HEK293 (cell line): ENCODE measurements around the gene BMF.

Source experiments
- CTCF ChIA-PET: fragments of 350-600 bp; formaldehyde crosslinking; extraction: SDS; loops from one replicate; lab custom pipeline; 2021; ENCODE audit warnings: antibody characterized with exemption; lab: Yijun Ruan, JAX
- POLR2A ChIA-PET: fragments of 300-600 bp; formaldehyde crosslinking; extraction: SDS; loops from one replicate; lab custom pipeline; 2020; ENCODE audit warnings: antibody characterized with exemption, inconsistent platforms; lab: Yijun Ruan, JAX
- H3K27ac ChIP-seq: fragments of 200-500 bp; sonication (Bioruptor generic); 2 replicates; pipeline ENCODE4 v1.5.1; 2014; ENCODE audit warnings: low read depth, low read length, control low read depth, inconsistent platforms; ENCODE audit errors: extremely low read depth
- H3K36me3 ChIP-seq, 2 experiments: fragments of 200-500 bp in 1 of 2; sonication (Bioruptor generic) in 1 of 2; 1 replicate in 1 of 2; 2 replicates in 1 of 2; pipeline ENCODE4 v1.5.1; 2014 to 2017; ENCODE audit warnings: inconsistent platforms in 2 of 2, low read length in 2 of 2; ENCODE audit not compliant: control insufficient read depth in 2 of 2, insufficient read depth in 1 of 2
- H3K4me1 ChIP-seq: fragments of 200-500 bp; sonication (Bioruptor generic); 2 replicates; pipeline ENCODE4 v1.5.1; 2014; ENCODE audit warnings: mild to moderate bottlenecking, low read length, inconsistent platforms; ENCODE audit not compliant: control insufficient read depth, insufficient read depth
- H3K4me3 ChIP-seq: 2 replicates; pipeline ENCODE4 v1.5.1; 2011; ENCODE audit warnings: low read depth, mild to moderate bottlenecking, control low read depth, low read length, moderate library complexity
- H3K9me3 ChIP-seq: fragments of 200-500 bp; sonication (Bioruptor generic); 2 replicates; pipeline ENCODE4 v1.5.1; 2014; ENCODE audit warnings: low read depth, low read length, inconsistent platforms; ENCODE audit not compliant: control insufficient read depth, insufficient read depth
- OSR2 ChIP-seq: fragments of 450-650 bp; formaldehyde crosslinking; IDR thresholded peaks from 2 replicates; pipeline ENCODE4 v1.5.1; 2016; ENCODE audit warnings: missing biosample characterization, missing genetic modification characterization
- ZNF248 ChIP-seq: fragments of 450-650 bp; formaldehyde crosslinking; IDR thresholded peaks from 2 replicates; pipeline ENCODE4 v1.5.1; 2017; ENCODE audit warnings: missing biosample characterization, missing genetic modification characterization
- ZNF341 ChIP-seq: fragments of 450-650 bp; formaldehyde crosslinking; IDR thresholded peaks from 2 replicates; pipeline ENCODE4; 2016; ENCODE audit warnings: low read depth, missing biosample characterization, missing genetic modification characterization
- ZNF366 ChIP-seq: fragments of 450-650 bp; formaldehyde crosslinking; conservative IDR thresholded peaks from 2 replicates; pipeline ENCODE4 v1.5.1; 2016; ENCODE audit warnings: missing biosample characterization, missing genetic modification characterization
- ZNF626 ChIP-seq: fragments of 450-650 bp; sonication (Bioruptor Pico); formaldehyde crosslinking; IDR thresholded peaks from 2 replicates; pipeline ENCODE4 v1.5.1; 2018; ENCODE audit warnings: missing biosample characterization, missing genetic modification characterization, inconsistent platforms
- ZSCAN30 ChIP-seq: fragments of 450-650 bp; IDR thresholded peaks from 2 replicates; pipeline ENCODE4 v1.5.1; 2018; ENCODE audit warnings: missing biosample characterization, mild to moderate bottlenecking, missing genetic modification characterization, moderate library complexity
- TF ChIP-seq, protein P1 (sequence below): fragments of 450-650 bp; formaldehyde crosslinking; conservative IDR thresholded peaks from 2 replicates; pipeline ENCODE4 v1.5.1; 2016; ENCODE audit warnings: low read depth, missing biosample characterization, missing genetic modification characterization
- TF ChIP-seq, protein P2 (sequence below): fragments of 450-650 bp; formaldehyde crosslinking; IDR thresholded peaks from 2 replicates; pipeline ENCODE4 v1.5.1; 2016; ENCODE audit warnings: missing biosample characterization, missing genetic modification characterization, borderline replicate concordance

The BMF gene

DNA sequence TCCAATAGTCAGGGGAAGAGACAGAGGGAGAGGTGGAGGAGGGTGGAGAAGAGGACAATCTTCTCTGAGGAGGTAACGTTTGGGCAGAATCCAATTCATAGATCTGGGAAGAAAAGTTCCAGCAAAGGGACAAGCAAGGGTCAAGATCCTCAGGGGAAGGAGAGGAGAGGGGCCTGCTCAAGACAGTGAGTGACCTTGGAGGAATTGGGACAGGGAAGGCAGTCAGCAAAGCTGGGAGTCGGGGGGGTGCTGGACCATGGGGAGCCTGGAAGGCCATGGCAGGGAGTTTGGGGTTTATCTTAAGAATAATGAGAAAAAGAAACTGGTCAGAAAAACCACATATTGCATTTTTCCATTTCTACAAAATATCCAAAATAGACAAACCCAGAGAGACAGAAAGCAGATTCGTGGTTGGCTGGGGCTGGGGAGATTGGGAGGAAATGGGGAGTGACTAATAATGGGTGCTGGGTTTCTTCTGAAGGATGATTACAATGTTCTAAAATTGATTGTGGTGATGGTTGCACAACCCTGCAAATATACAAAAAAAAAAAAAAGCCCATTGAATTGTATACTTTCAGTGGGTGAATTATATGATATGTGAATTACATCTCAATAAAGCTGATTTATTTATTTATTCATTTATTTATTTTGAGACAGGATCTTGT, 50.1 kb downstream of the BMF start (continued):
- TF ChIP-seq ZSCAN30 = no peak
- no peak for TF ChIP-seq OSR2 (tag by site-specific recombination)
- no peak for TF ChIP-seq ZNF341 (tag by site-specific recombination)

DNA sequence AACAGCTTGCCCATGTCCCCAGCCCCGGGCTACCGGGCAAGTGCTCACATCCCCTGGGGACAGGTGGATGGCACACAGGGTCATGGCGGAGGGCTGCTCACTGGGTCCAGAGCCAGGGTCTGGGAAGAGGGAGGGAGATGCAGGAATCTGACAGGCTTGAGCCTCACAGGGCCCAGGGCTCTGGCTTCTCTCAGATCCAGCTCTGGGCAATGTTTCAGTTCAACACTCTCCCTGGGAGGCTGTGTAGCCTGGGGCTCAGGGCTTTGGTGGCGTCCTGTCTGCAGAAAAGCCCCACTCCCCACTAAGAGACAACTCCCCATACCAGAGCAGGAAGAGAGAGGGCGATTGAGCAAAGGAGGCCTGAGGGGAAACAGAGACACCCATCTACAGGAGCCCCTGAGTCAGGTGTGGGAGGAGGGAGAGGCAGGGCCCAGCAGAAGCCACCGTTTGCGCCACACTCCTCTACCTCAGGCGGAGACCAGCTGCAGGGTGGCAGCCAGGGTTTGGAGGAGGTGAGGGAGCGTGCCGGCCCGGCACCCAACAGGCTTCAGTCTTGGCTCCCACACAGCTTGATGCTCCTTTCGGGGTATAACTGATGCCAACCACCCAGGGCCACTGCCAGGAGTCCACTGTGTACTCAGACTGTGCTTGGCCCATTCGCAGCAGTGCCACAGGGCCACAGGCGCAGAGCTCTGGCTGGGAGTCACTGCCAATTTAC, 52.9 kb downstream of the BMF start:
- no peak overlapping the region for H3K4me3 ChIP-seq
- TF ChIP-seq ZNF366 (tag by site-specific recombination) (no peak), ZNF626 (tag by site-specific recombination) (no peak), ZNF248 (tag by site-specific recombination) (no peak)
- TF ChIP-seq, protein P1, sequence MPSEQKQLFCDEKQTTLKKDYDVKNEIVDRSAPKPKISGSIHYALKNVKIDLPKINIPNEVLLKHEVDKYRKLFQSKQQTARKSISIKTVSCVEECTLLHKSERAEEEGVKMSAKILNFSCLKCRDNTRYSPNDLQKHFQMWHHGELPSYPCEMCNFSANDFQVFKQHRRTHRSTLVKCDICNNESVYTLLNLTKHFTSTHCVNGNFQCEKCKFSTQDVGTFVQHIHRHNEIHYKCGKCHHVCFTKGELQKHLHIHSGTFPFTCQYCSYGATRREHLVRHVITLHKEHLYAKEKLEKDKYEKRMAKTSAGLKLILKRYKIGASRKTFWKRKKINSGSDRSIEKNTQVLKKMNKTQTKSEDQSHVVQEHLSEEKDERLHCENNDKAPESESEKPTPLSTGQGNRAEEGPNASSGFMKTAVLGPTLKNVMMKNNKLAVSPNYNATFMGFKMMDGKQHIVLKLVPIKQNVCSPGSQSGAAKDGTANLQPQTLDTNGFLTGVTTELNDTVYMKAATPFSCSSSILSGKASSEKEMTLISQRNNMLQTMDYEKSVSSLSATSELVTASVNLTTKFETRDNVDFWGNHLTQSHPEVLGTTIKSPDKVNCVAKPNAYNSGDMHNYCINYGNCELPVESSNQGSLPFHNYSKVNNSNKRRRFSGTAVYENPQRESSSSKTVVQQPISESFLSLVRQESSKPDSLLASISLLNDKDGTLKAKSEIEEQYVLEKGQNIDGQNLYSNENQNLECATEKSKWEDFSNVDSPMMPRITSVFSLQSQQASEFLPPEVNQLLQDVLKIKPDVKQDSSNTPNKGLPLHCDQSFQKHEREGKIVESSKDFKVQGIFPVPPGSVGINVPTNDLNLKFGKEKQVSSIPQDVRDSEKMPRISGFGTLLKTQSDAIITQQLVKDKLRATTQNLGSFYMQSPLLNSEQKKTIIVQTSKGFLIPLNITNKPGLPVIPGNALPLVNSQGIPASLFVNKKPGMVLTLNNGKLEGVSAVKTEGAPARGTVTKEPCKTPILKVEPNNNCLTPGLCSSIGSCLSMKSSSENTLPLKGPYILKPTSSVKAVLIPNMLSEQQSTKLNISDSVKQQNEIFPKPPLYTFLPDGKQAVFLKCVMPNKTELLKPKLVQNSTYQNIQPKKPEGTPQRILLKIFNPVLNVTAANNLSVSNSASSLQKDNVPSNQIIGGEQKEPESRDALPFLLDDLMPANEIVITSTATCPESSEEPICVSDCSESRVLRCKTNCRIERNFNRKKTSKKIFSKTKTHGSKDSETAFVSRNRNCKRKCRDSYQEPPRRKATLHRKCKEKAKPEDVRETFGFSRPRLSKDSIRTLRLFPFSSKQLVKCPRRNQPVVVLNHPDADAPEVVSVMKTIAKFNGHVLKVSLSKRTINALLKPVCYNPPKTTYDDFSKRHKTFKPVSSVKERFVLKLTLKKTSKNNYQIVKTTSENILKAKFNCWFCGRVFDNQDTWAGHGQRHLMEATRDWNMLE (tag by site-specific recombination) = no peak
- TF ChIP-seq, protein P2, sequence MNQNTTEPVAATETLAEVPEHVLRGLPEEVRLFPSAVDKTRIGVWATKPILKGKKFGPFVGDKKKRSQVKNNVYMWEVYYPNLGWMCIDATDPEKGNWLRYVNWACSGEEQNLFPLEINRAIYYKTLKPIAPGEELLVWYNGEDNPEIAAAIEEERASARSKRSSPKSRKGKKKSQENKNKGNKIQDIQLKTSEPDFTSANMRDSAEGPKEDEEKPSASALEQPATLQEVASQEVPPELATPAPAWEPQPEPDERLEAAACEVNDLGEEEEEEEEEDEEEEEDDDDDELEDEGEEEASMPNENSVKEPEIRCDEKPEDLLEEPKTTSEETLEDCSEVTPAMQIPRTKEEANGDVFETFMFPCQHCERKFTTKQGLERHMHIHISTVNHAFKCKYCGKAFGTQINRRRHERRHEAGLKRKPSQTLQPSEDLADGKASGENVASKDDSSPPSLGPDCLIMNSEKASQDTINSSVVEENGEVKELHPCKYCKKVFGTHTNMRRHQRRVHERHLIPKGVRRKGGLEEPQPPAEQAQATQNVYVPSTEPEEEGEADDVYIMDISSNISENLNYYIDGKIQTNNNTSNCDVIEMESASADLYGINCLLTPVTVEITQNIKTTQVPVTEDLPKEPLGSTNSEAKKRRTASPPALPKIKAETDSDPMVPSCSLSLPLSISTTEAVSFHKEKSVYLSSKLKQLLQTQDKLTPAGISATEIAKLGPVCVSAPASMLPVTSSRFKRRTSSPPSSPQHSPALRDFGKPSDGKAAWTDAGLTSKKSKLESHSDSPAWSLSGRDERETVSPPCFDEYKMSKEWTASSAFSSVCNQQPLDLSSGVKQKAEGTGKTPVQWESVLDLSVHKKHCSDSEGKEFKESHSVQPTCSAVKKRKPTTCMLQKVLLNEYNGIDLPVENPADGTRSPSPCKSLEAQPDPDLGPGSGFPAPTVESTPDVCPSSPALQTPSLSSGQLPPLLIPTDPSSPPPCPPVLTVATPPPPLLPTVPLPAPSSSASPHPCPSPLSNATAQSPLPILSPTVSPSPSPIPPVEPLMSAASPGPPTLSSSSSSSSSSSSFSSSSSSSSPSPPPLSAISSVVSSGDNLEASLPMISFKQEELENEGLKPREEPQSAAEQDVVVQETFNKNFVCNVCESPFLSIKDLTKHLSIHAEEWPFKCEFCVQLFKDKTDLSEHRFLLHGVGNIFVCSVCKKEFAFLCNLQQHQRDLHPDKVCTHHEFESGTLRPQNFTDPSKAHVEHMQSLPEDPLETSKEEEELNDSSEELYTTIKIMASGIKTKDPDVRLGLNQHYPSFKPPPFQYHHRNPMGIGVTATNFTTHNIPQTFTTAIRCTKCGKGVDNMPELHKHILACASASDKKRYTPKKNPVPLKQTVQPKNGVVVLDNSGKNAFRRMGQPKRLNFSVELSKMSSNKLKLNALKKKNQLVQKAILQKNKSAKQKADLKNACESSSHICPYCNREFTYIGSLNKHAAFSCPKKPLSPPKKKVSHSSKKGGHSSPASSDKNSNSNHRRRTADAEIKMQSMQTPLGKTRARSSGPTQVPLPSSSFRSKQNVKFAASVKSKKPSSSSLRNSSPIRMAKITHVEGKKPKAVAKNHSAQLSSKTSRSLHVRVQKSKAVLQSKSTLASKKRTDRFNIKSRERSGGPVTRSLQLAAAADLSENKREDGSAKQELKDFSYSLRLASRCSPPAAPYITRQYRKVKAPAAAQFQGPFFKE (tag by site-specific recombination) = no peak
- H3K9me3 ChIP-seq = no peaks in the 10 kb centered on the region
- H3K36me3 ChIP-seq = peaks cover 0 to 3% of the 10 kb centered on the region in 2 experiments; a peak in 1 of 3 replicates
- H3K4me1 ChIP-seq = peaks cover 7% of the 10 kb centered on the region; the same call in 1 of the 2 replicates
- ChIA-PET CTCF (interaction anchor here (0.8 kb wide), 1 partner anchor 49 kb away, joined by 3 read pairs; no protein-coding TSS in a partner anchor), POLR2A (interaction anchor here (1.1 kb wide), 1 partner anchor 51 kb away, joined by 5 read pairs; no protein-coding TSS in a partner anchor)
- H3K27ac ChIP-seq = no peak overlapping the region; the same call in 1 of the 2 replicates
